ENCODE data around the gene TMEM233. TPM values are rescaled to one million over a fixed set of nuclear protein-coding genes. Genes with fewer than 3 reads are reported as not detected.
A peak's percentile ranks its signal among the peaks of the same experiment; 100 is the strongest.

Gene TMEM233
- total and polyA plus RNA-seq, 2 of the 8 experiments (the other 6 are each of a cell fraction or from before 2014, with no cell fraction given), result 0.09 TPM

DNA sequence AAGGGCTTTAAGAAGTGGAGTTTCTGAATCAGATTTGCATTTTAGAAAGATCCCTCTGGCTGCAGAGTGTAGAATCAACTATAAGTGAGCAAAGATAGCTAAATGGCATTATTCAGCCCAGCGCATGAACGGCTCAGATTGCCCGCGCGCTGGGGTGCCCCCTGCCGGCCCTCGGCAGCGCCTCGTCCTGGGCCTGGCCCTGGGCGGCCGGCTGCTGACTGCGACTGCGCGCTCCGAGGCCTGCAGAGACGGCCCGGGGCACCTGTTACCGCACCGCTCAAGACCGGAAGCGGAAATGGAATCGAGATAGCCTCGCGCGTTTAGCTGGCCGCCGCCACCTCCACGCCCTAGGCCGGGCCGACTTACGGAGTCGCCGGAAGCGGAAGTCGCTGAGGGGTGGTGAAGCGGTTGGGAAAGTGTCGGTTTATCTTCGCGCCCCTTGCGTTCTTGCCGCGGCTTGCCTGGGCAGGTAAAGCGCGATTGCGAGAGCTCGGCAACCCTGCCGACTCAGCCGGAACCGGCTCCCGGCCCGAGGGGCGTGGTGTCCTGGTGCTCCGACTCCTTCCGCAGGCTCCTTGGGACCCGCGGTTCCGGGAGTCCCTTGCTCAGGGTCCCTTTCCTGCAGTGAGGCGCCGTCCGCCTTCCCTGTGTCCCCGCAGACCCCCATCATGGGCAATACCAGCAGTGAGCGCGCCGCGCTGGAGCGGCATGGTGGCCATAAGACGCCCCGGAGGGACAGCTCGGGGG, 74.2 kb downstream of the TMEM233 start, which contains the start of gene PRKAB1 (continued):
- TF ChIP-seq EP300 (IDR thresholded peaks at IDR 0.05; ENCODE audit: borderline replicate concordance in 1 of 2, low read depth in 2 of 2, low read length in 2 of 2) (no peak), TCF12 (IDR thresholded peaks at IDR 0.05; ENCODE audit: low read depth, low read length) (0 out of 2 replicates have a peak, but pooled peaks have one; percentile 27), SAP30 (IDR thresholded peaks at IDR 0.05; ENCODE audit: insufficient read depth, insufficient replicate concordance, low read length) (no peak), POU5F1 (IDR thresholded peaks at IDR 0.05; ENCODE audit: low read depth, low read length) (no peak), SRF (IDR thresholded peaks at IDR 0.05; ENCODE audit: low read depth, low read length) (0 out of 2 replicates have a peak, but pooled peaks have one; percentile 20), SP4 (IDR thresholded peaks at IDR 0.05; ENCODE audit: low read length) (peak; percentile 61; the same call in 1 of the 2 replicates), PHF8 (conservative IDR thresholded peaks at IDR 0.05; ENCODE audit: low read depth, low read length) (peak; percentile 81), SIN3A (conservative IDR thresholded peaks at IDR 0.05 in 1 of 2, IDR thresholded peaks at IDR 0.05 in 1 of 2; ENCODE audit: low read depth in 1 of 2, low read length in 2 of 2) (peak in 1 of 2 experiments; percentile 95; a peak in 2 of 4 replicates), NRF1 (IDR thresholded peaks at IDR 0.05; ENCODE audit: low read depth, low read length) (peak; percentile 28; the same call in 1 of the 2 replicates), HDAC6 (IDR thresholded peaks at IDR 0.05; ENCODE audit: low read depth, low read length) (no peak), NANOG (IDR thresholded peaks at IDR 0.05; ENCODE audit: insufficient read depth, low read depth, low read length, poor library complexity, severe bottlenecking) (no peak), RFX5 (IDR thresholded peaks at IDR 0.05; ENCODE audit: borderline replicate concordance, low read depth, low read length) (no peak), KDM5A (IDR thresholded peaks at IDR 0.05; ENCODE audit: low read length) (peak; percentile 56; the same call in 1 of the 2 replicates), CBX5 (IDR thresholded peaks at IDR 0.05; ENCODE audit: low read depth, low read length) (no peak), CEBPB (IDR thresholded peaks at IDR 0.05; ENCODE audit: low read depth, low read length) (peak; percentile 59; the same call in 1 of the 2 replicates), MAFK (IDR thresholded peaks at IDR 0.05; ENCODE audit: low read depth, low read length) (no peak), YY1 (IDR thresholded peaks at IDR 0.05; ENCODE audit: low read depth, low read length) (no peak), KDM1A (IDR thresholded peaks at IDR 0.05; ENCODE audit: borderline replicate concordance, low read length) (no peak), GABPA (IDR thresholded peaks at IDR 0.05; ENCODE audit: borderline replicate concordance, insufficient read depth, low read length) (peak; percentile 97)
- TF ChIP-seq, protein P1, sequence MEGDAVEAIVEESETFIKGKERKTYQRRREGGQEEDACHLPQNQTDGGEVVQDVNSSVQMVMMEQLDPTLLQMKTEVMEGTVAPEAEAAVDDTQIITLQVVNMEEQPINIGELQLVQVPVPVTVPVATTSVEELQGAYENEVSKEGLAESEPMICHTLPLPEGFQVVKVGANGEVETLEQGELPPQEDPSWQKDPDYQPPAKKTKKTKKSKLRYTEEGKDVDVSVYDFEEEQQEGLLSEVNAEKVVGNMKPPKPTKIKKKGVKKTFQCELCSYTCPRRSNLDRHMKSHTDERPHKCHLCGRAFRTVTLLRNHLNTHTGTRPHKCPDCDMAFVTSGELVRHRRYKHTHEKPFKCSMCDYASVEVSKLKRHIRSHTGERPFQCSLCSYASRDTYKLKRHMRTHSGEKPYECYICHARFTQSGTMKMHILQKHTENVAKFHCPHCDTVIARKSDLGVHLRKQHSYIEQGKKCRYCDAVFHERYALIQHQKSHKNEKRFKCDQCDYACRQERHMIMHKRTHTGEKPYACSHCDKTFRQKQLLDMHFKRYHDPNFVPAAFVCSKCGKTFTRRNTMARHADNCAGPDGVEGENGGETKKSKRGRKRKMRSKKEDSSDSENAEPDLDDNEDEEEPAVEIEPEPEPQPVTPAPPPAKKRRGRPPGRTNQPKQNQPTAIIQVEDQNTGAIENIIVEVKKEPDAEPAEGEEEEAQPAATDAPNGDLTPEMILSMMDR (IDR thresholded peaks at IDR 0.05; ENCODE audit: control extremely low read depth in 1 of 3, insufficient read depth in 1 of 3, low read depth in 1 of 3, low read length in 3 of 3), result peak; percentile 79 to 91 (median 81)
